K562 (cell line): Measurements from ENCODE around the gene VSX2.

Experiments used
- EP300 ChIP-seq: IDR thresholded peaks from 2 replicates; pipeline ENCODE4 v1.6.1; 2012; ENCODE audit warnings: low read length, improper control_type of control experiment
- FOXA1 ChIP-seq: fragments of 450-650 bp; IDR thresholded peaks from 2 replicates; pipeline ENCODE4 v1.6.1; 2016; ENCODE audit warnings: mild to moderate bottlenecking, borderline replicate concordance
- GTF2F1 ChIP-seq: IDR thresholded peaks from 2 replicates; pipeline ENCODE4 v1.6.1; 2011; ENCODE audit warnings: low read depth, low read length, improper control_type of control experiment
- POLR2A ChIP-seq: fragments of 450-650 bp; conservative IDR thresholded peaks from 2 replicates; pipeline ENCODE4 v1.6.1; 2016
- RAD21 ChIP-seq, 2 experiments: fragments of 250-450 bp in 1 of 2; fragments of 450-650 bp in 1 of 2; sonication (Bioruptor Pico) in 1 of 2; formaldehyde crosslinking in 1 of 2; IDR thresholded peaks in 1 of 2; conservative IDR thresholded peaks in 1 of 2; 2 replicates each; pipeline versions ENCODE4 v1.4.0 to v1.8.0; 2020 to 2022; ENCODE audit warnings: mild to moderate bottlenecking in 2 of 2, moderate library complexity in 1 of 2
- RFX5 ChIP-seq: IDR thresholded peaks from 2 replicates; pipeline ENCODE4 v1.6.1; 2011; ENCODE audit warnings: low read depth, mild to moderate bottlenecking, improper control_type of control experiment, low read length
- TRIM24 ChIP-seq, 2 experiments: fragments of 450-650 bp; IDR thresholded peaks; 2 replicates each; pipeline ENCODE4 v1.6.1; 2016
- ZBTB5 ChIP-seq: fragments of 450-650 bp; IDR thresholded peaks from 2 replicates; pipeline ENCODE4 v1.6.1; 2017; ENCODE audit warnings: antibody characterized with exemption
- ZBTB8A ChIP-seq: fragments of 450-650 bp; IDR thresholded peaks from 2 replicates; pipeline ENCODE4 v1.6.1; 2018; ENCODE audit warnings: mild to moderate bottlenecking, moderate library complexity; ENCODE audit not compliant: partially characterized antibody
- ZNF274 ChIP-seq: IDR thresholded peaks from 2 replicates; pipeline ENCODE4 v1.6.1; 2011; ENCODE audit warnings: low read depth, mild to moderate bottlenecking, low read length, moderate library complexity, borderline replicate concordance
- TF ChIP-seq, protein P1 (sequence below): fragments of 450-650 bp; IDR thresholded peaks from 2 replicates; pipeline ENCODE4 v1.6.1; 2016; ENCODE audit warnings: missing biosample characterization, missing genetic modification characterization
- TF ChIP-seq, protein P2 (sequence below): fragments of 250-450 bp; sonication (Bioruptor Pico); IDR thresholded peaks from 2 replicates; pipeline ENCODE4 v1.4.0; 2020
- TF ChIP-seq, protein P3 (sequence below), 3 experiments: IDR thresholded peaks in 2 of 3; conservative IDR thresholded peaks in 1 of 3; 2 replicates each; pipeline ENCODE4 v1.5.1; 2011 to 2012; ENCODE audit warnings: low read length in 3 of 3, mild to moderate bottlenecking in 3 of 3, control low read depth in 2 of 3, improper control_type of control experiment in 1 of 3, inconsistent platforms in 1 of 3, low read depth in 1 of 3, mixed read lengths in 1 of 3, moderate library complexity in 1 of 3; ENCODE audit not compliant: insufficient read depth in 2 of 3
- TF ChIP-seq, protein P4 (sequence below): fragments of 450-650 bp; formaldehyde crosslinking; IDR thresholded peaks from 2 replicates; pipeline ENCODE4 v1.4.0; 2020; ENCODE audit warnings: mild to moderate bottlenecking, moderate library complexity

DNA sequence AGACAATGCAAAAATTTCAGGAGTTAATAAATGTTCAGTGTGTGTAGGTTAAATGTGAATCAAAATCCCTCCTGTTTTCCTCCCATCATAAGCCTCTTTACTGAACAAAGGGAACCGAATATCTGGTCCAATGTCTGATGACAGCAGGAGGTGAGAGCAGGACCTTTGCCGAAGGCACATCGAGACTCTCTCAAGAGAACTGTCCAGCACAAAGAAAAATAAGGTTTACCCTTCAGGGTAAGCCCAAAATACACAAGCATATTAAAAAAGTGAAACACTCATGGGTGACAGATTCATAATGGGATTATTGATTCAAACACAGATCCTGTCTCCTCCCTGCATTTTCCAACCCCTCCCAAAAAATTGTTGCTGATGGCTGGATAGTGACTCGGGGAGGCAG lies 4.2 kb upstream of the VSX2 start:
- TF ChIP-seq TRIM24 (IDR thresholded peaks at IDR 0.05) (no peak), RAD21 (CRISPR knock-in tag; conservative IDR thresholded peaks at IDR 0.05 in 1 of 2, IDR thresholded peaks at IDR 0.05 in 1 of 2) (no peak), ZNF274 (no peak), POLR2A (no peak), EP300 (no peak), ZBTB5 (no peak), FOXA1 (no peak), RFX5 (no peak), ZBTB8A (no peak), GTF2F1 (no peak)
- TF ChIP-seq, protein P1, sequence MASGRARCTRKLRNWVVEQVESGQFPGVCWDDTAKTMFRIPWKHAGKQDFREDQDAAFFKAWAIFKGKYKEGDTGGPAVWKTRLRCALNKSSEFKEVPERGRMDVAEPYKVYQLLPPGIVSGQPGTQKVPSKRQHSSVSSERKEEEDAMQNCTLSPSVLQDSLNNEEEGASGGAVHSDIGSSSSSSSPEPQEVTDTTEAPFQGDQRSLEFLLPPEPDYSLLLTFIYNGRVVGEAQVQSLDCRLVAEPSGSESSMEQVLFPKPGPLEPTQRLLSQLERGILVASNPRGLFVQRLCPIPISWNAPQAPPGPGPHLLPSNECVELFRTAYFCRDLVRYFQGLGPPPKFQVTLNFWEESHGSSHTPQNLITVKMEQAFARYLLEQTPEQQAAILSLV (tag): no peak
- TF ChIP-seq, protein P2, sequence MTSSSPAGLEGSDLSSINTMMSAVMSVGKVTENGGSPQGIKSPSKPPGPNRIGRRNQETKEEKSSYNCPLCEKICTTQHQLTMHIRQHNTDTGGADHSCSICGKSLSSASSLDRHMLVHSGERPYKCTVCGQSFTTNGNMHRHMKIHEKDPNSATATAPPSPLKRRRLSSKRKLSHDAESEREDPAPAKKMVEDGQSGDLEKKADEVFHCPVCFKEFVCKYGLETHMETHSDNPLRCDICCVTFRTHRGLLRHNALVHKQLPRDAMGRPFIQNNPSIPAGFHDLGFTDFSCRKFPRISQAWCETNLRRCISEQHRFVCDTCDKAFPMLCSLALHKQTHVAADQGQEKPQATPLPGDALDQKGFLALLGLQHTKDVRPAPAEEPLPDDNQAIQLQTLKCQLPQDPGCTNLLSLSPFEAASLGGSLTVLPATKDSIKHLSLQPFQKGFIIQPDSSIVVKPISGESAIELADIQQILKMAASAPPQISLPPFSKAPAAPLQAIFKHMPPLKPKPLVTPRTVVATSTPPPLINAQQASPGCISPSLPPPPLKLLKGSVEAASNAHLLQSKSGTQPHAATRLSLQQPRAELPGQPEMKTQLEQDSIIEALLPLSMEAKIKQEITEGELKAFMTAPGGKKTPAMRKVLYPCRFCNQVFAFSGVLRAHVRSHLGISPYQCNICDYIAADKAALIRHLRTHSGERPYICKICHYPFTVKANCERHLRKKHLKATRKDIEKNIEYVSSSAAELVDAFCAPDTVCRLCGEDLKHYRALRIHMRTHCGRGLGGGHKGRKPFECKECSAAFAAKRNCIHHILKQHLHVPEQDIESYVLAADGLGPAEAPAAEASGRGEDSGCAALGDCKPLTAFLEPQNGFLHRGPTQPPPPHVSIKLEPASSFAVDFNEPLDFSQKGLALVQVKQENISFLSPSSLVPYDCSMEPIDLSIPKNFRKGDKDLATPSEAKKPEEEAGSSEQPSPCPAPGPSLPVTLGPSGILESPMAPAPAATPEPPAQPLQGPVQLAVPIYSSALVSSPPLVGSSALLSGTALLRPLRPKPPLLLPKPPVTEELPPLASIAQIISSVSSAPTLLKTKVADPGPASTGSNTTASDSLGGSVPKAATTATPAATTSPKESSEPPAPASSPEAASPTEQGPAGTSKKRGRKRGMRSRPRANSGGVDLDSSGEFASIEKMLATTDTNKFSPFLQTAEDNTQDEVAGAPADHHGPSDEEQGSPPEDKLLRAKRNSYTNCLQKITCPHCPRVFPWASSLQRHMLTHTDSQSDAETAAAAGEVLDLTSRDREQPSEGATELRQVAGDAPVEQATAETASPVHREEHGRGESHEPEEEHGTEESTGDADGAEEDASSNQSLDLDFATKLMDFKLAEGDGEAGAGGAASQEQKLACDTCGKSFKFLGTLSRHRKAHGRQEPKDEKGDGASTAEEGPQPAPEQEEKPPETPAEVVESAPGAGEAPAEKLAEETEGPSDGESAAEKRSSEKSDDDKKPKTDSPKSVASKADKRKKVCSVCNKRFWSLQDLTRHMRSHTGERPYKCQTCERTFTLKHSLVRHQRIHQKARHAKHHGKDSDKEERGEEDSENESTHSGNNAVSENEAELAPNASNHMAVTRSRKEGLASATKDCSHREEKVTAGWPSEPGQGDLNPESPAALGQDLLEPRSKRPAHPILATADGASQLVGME (CRISPR knock-in tag): no peak
- TF ChIP-seq, protein P3, sequence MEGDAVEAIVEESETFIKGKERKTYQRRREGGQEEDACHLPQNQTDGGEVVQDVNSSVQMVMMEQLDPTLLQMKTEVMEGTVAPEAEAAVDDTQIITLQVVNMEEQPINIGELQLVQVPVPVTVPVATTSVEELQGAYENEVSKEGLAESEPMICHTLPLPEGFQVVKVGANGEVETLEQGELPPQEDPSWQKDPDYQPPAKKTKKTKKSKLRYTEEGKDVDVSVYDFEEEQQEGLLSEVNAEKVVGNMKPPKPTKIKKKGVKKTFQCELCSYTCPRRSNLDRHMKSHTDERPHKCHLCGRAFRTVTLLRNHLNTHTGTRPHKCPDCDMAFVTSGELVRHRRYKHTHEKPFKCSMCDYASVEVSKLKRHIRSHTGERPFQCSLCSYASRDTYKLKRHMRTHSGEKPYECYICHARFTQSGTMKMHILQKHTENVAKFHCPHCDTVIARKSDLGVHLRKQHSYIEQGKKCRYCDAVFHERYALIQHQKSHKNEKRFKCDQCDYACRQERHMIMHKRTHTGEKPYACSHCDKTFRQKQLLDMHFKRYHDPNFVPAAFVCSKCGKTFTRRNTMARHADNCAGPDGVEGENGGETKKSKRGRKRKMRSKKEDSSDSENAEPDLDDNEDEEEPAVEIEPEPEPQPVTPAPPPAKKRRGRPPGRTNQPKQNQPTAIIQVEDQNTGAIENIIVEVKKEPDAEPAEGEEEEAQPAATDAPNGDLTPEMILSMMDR (IDR thresholded peaks at IDR 0.05 in 2 of 3, conservative IDR thresholded peaks at IDR 0.05 in 1 of 3; ENCODE audit: insufficient read depth in 2 of 3, low read depth in 1 of 3, low read length in 3 of 3): no peak
- TF ChIP-seq, protein P4, sequence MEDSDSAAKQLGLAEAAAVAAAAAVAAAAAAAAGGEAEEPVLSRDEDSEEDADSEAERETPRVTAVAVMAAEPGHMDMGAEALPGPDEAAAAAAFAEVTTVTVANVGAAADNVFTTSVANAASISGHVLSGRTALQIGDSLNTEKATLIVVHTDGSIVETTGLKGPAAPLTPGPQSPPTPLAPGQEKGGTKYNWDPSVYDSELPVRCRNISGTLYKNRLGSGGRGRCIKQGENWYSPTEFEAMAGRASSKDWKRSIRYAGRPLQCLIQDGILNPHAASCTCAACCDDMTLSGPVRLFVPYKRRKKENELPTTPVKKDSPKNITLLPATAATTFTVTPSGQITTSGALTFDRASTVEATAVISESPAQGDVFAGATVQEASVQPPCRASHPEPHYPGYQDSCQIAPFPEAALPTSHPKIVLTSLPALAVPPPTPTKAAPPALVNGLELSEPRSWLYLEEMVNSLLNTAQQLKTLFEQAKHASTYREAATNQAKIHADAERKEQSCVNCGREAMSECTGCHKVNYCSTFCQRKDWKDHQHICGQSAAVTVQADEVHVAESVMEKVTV (CRISPR knock-in tag): no peak
